ENCODE results near the gene RNF213. TPM values are rescaled to one million over a fixed set of nuclear protein-coding genes. Genes with fewer than 3 reads are reported as not detected.
A peak's percentile ranks its signal among the peaks of the same experiment; 100 is the strongest.

The RNF213 gene
- total RNA-seq, 1 donor, result 198 TPM

- peak; percentile 71 for DNase-seq (ENCODE audit: low read depth)
- no peak overlapping the region for H3K4me3 ChIP-seq (ENCODE audit: low read depth, low read length)
- no peak for TF ChIP-seq CTCF (IDR thresholded peaks at IDR 0.05; ENCODE audit: insufficient read depth, low read depth, low read length)
Observed at GRCh38 chr17:80359422-80360110, 98.9 kb downstream of the RNF213 start.

- no peak overlapping the region for H3K4me3 ChIP-seq (ENCODE audit: low read depth, low read length)
- DNase-seq (ENCODE audit: low read depth), result no peak
- no peak for TF ChIP-seq CTCF (IDR thresholded peaks at IDR 0.05; ENCODE audit: insufficient read depth, low read depth, low read length)
Observed at GRCh38 chr17:80360396-80360795, 99.7 kb downstream of the RNF213 start.

GRCh38 chr17:80361495-80362220, 101.0 kb downstream of the RNF213 start:
- H3K4me3 ChIP-seq (ENCODE audit: low read depth, low read length), result no peak overlapping the region
- TF ChIP-seq CTCF (IDR thresholded peaks at IDR 0.05; ENCODE audit: insufficient read depth, low read depth, low read length), result peak; percentile 30
- DNase-seq (ENCODE audit: low read depth), result peak; percentile 3

GRCh38 chr17:80362428-80363119, 101.9 kb downstream of the RNF213 start:
- no peak for TF ChIP-seq CTCF (IDR thresholded peaks at IDR 0.05; ENCODE audit: insufficient read depth, low read depth, low read length)
- peak; percentile 75 for DNase-seq (ENCODE audit: low read depth)
- no peak overlapping the region for H3K4me3 ChIP-seq (ENCODE audit: low read depth, low read length)

- TF ChIP-seq CTCF (IDR thresholded peaks at IDR 0.05; ENCODE audit: insufficient read depth, low read depth, low read length), result no peak
- DNase-seq (ENCODE audit: low read depth), result peak; percentile 16
- no peak overlapping the region for H3K4me3 ChIP-seq (ENCODE audit: low read depth, low read length)
Observed at GRCh38 chr17:80363120-80363515, 102.5 kb downstream of the RNF213 start.

- DNase-seq (ENCODE audit: low read depth), result no peak
- TF ChIP-seq CTCF (IDR thresholded peaks at IDR 0.05; ENCODE audit: insufficient read depth, low read depth, low read length), result no peak
- no peak overlapping the region for H3K4me3 ChIP-seq (ENCODE audit: low read depth, low read length)
Observed at GRCh38 chr17:80363518-80364090, 103.0 kb downstream of the RNF213 start.

Data from fibroblast of villous mesenchyme (primary cell).